PC-9 (cell line): ENCODE measurements around the gene FHL3. TPM values are rescaled to one million over a fixed set of nuclear protein-coding genes. Genes with fewer than 3 reads are reported as not detected.

Experiments used
- BruUV-seq: library from RNA; stranded (reverse); fragments of 400-500 nt; replicated peaks from 2 replicates; lab custom pipeline; 2021; lab: Mats Ljungman, UMichigan
- CTCF ChIA-PET: fragments of 300-600 bp; sonication (Branson Sonifier 250); formaldehyde crosslinking; loops from one replicate; lab custom pipeline; 2022; ENCODE audit warnings: antibody characterized with exemption; lab: Charles Lee
- POLR2A ChIA-PET: fragments of 300-600 bp; sonication (Branson Sonifier 250); formaldehyde crosslinking; loops from one replicate; lab custom pipeline; 2022; ENCODE audit warnings: antibody characterized with exemption; ENCODE audit not compliant: unreplicated experiment; lab: Charles Lee
- DNase-seq, 2 experiments: peaks; one replicate each; pipeline versions ENCODE4 v3.0.0 to v3.0.0-alpha.2; 2015 to 2022; ENCODE audit warnings: mixed read lengths in 1 of 2
- H2AFZ ChIP-seq: fragments of 200-600 bp; sonication (generic); 2 replicates; pipeline ENCODE4 v1.8.1; 2017; ENCODE audit warnings: antibody characterized with exemption
- H3F3A ChIP-seq: fragments of 200-600 bp; sonication (generic); 2 replicates; pipeline ENCODE4 v1.8.1; 2017; ENCODE audit warnings: antibody characterized with exemption, mild to moderate bottlenecking, low read depth; ENCODE audit not compliant: insufficient read depth
- H3K27ac ChIP-seq: fragments of 200-600 bp; sonication (generic); 2 replicates; pipeline ENCODE4 v1.6.1; 2016; ENCODE audit warnings: mixed run types
- H3K27me3 ChIP-seq: fragments of 200-600 bp; sonication (generic); 2 replicates; pipeline ENCODE4 v1.6.1; 2016; ENCODE audit warnings: low read depth, mixed run types; ENCODE audit not compliant: insufficient read depth
- H3K36me3 ChIP-seq: fragments of 200-600 bp; sonication (generic); 2 replicates; pipeline ENCODE4 v1.6.1; 2016; ENCODE audit warnings: low read depth, mixed run types
- H3K4me1 ChIP-seq: fragments of 200-600 bp; sonication (generic); replicated peaks from 2 replicates; pipeline ENCODE4 v1.6.1; 2016; ENCODE audit warnings: mixed run types; ENCODE audit not compliant: insufficient read depth
- H3K4me2 ChIP-seq: fragments of 200-600 bp; sonication (generic); 2 replicates; pipeline ENCODE4 v1.6.1; 2017; ENCODE audit warnings: mixed run types
- H3K4me3 ChIP-seq: fragments of 200-600 bp; sonication (generic); 2 replicates; pipeline ENCODE4 v1.6.1; 2016; ENCODE audit warnings: mixed run types
- H3K79me2 ChIP-seq: fragments of 200-600 bp; sonication (generic); 2 replicates; pipeline ENCODE4 v1.6.1; 2017; ENCODE audit warnings: low read depth, mixed run types
- H3K9me2 ChIP-seq: fragments of 200-600 bp; sonication (generic); 2 replicates; pipeline ENCODE4 v1.8.1; 2017; ENCODE audit warnings: mild to moderate bottlenecking; ENCODE audit not compliant: insufficient read depth
- H3K9me3 ChIP-seq: fragments of 200-600 bp; sonication (generic); 2 replicates; pipeline ENCODE4 v1.8.1; 2016; ENCODE audit warnings: low read depth; ENCODE audit not compliant: insufficient read depth
- H4K20me1 ChIP-seq: fragments of 200-600 bp; sonication (generic); 2 replicates; pipeline ENCODE4 v1.8.1; 2017; ENCODE audit not compliant: insufficient read depth
- EZH2 ChIP-seq: fragments of 200-600 bp; sonication (generic); IDR thresholded peaks from 2 replicates; pipeline ENCODE4 v1.8.0; 2017; ENCODE audit warnings: antibody characterized with exemption, low read depth
- intact Hi-C: fragments of 100-400 bp; cut with micrococcal nuclease; formaldehyde crosslinking; loops from one replicate; pipeline ENCODE4 v1.10.0; 2022; ENCODE audit not compliant: unreplicated experiment
- total RNA-seq: library from RNA; stranded (reverse); gene quantifications from 2 replicates; pipeline ENCODE4 v1.2.3, GENCODE V29; 2021
- TF ChIP-seq, protein P1 (sequence below): fragments of 200-600 bp; sonication (generic); conservative IDR thresholded peaks from 2 replicates; pipeline ENCODE4 v1.6.1; 2017; ENCODE audit warnings: mixed run types, antibody characterized with exemption, mild to moderate bottlenecking, moderate library complexity

FHL3 gene
- total RNA-seq, 1 experiment from 2014 or later: 26.2 TPM

DNA sequence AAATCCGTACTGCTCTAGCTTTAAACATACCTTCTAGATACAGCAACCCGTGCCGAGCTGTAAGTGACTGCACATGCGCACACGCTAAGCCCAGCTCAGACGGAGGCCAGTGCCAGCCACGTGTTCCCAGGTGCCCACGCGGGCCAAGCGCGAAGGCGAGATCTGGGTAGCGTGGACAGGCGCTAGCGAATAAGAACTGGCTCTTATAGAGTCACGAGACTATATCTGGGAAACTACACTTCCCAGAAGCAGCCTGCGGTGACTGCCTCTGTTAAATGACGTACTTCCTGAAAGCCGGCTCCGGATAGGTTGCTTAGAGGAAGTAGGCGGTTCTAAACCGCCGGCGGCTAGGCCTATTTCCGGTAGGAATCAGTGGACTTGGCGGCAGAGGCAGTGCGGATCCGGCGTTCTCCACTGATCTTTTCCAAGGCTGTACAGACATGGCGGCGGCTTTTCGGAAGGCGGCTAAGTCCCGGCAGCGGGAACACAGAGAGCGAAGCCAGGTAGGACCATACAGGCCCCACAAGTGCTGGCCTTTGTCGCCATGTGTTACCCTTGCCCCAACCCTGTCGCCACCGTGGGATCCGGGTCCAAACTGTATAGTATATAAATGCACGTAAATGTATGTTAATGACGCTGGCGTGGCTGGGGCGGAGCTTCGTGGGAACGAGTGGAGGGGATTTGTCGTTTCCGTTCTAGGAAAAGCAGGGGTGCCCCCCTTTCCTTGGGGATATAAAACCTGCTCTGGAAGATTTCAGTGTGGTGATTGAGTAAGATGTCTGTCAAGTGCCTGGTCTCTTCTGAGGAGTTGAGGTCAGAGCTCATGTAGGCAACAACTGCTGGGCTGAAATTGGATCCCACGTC, 7.3 kb upstream of the FHL3 start, which contains the start of gene UTP11:
UTP11 (plus strand) TSS at position 372 of the 864 bp plus-strand sequence; CDS start at position 441, 69 bp downstream.
- peak; percentile 95 to 98 for DNase-seq
- Histone ChIP-seq H3K9me2 (no peaks in the 10 kb centered on the region), H3K27ac (peak within 1 kb of the TSS; percentile 73), H3K4me2 (peak within 1 kb of the TSS; percentile 93), H3K9me3 (no peaks in the 10 kb centered on the region), H3K27me3 (no peaks in the 10 kb centered on the region), H2AFZ (peak within 1 kb of the TSS; percentile 88), H3K4me3 (peak within 1 kb of the TSS; percentile 69), H3K79me2 (peaks cover 42% of the 10 kb centered on the region), H3K4me1 (peaks cover 15% of the 10 kb centered on the region), H4K20me1 (0 out of 2 replicates have a peak, but pooled peaks cover 5% of the 10 kb centered on the region), H3F3A (0 out of 2 replicates have a peak, but pooled peaks cover 6% of the 10 kb centered on the region), H3K36me3 (peaks cover 15% of the 10 kb centered on the region; the same call in 1 of the 2 replicates)
- intact Hi-C loops: loop anchor here (1.0 to 2.0 kb wide), 2 partner anchors 22 to 320 kb away; partner anchors contain the start of genes CDCA8 and SF3A3
- TF ChIP-seq, protein P1, sequence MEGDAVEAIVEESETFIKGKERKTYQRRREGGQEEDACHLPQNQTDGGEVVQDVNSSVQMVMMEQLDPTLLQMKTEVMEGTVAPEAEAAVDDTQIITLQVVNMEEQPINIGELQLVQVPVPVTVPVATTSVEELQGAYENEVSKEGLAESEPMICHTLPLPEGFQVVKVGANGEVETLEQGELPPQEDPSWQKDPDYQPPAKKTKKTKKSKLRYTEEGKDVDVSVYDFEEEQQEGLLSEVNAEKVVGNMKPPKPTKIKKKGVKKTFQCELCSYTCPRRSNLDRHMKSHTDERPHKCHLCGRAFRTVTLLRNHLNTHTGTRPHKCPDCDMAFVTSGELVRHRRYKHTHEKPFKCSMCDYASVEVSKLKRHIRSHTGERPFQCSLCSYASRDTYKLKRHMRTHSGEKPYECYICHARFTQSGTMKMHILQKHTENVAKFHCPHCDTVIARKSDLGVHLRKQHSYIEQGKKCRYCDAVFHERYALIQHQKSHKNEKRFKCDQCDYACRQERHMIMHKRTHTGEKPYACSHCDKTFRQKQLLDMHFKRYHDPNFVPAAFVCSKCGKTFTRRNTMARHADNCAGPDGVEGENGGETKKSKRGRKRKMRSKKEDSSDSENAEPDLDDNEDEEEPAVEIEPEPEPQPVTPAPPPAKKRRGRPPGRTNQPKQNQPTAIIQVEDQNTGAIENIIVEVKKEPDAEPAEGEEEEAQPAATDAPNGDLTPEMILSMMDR: no peak
- no peak for TF ChIP-seq EZH2
- CTCF ChIA-PET: interaction anchor here (0.6 to 0.7 kb wide), 3 partner anchors 250 to 1496 kb away, joined by 3 to 9 read pairs (median 5); no protein-coding TSS in a partner anchor
- TSS peak; percentile 55 for BruUV-seq
- POLR2A ChIA-PET: interaction anchor here (0.5 to 0.7 kb wide), 2 partner anchors 204 to 1336 kb away, joined by 3 to 9 read pairs; no protein-coding TSS in a partner anchor

DNA sequence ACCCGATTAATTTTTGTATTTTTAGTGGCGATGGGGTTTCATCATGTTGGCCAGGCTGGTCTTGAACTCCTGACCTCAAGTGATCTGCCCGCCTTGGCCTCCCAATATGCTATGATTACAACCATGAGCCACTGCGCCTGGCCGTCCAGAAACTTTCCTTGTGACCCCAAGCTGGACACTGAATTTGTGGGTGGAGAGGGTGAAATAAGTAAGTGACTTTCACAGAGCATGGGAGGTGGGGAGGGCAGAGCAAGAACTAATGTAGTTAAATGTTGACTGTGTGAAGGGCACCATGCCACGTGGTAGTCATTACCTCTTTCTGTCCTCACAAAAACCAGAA, 4.5 kb upstream of the FHL3 start:
- no peak overlapping the region for H2AFZ ChIP-seq
- no TSS peak for BruUV-seq
- CTCF ChIA-PET: no interaction called here

More for the DNA sequence above, 4.5 kb upstream of the FHL3 start:
- Histone ChIP-seq H3K4me2 (no peak overlapping the region), H3K9me3 (no peaks in the 10 kb centered on the region), H3K27me3 (no peaks in the 10 kb centered on the region), H3K9me2 (no peaks in the 10 kb centered on the region), H3K4me3 (no peak overlapping the region), H3K79me2 (peaks cover 22% of the 10 kb centered on the region), H3K27ac (no peak overlapping the region), H3K36me3 (no peaks in the 10 kb centered on the region), H3K4me1 (peaks cover 15% of the 10 kb centered on the region), H4K20me1 (0 out of 2 replicates have a peak, but pooled peaks cover 5% of the 10 kb centered on the region), H3F3A (no peaks in the 10 kb centered on the region)
- intact Hi-C loops: no loop called here
- TF ChIP-seq, protein P1: no peak
- no peak for TF ChIP-seq EZH2
- no peak for DNase-seq
- POLR2A ChIA-PET: no interaction called here
